Measurements from ENCODE around the gene SLC2A9.

DNA sequence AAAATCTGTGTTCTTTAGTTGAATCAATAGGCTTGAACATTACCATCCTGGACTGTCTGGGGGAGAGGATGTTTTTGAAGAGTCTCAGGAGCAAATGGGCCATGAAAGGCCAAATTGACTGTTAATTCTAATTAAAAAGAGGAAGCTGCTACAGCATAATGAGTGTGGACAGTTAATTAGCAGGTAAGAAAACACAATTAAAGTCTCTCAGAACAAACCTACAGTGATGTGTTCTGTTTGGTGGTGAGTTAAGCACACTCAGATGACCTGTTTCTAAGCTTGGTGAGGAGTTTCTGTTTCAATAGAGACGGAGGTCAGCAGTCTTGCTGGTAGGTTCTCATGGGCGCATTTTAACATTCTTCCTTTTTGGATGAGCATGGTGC is 171.8 kb downstream of the SLC2A9 start:
- TF ChIP-seq ZNF431 (CRISPR knock-in tag; IDR thresholded peaks at IDR 0.05; ENCODE audit: borderline replicate concordance, low read depth) (no peak), POLR2A (IDR thresholded peaks at IDR 0.05; ENCODE audit: insufficient read depth in 1 of 2, low read depth in 2 of 2, low read length in 2 of 2) (no peak), DPF2 (CRISPR knock-in tag; IDR thresholded peaks at IDR 0.05; ENCODE audit: borderline replicate concordance, low read depth) (no peak), MAFK (conservative IDR thresholded peaks at IDR 0.05 in 1 of 2, IDR thresholded peaks at IDR 0.05 in 1 of 2; ENCODE audit: low read length in 2 of 2) (no peak), ZNF670 (CRISPR knock-in tag; IDR thresholded peaks at IDR 0.05; ENCODE audit: borderline replicate concordance) (no peak), MED13 (CRISPR knock-in tag; IDR thresholded peaks at IDR 0.05) (no peak)
- TF ChIP-seq, protein P1, sequence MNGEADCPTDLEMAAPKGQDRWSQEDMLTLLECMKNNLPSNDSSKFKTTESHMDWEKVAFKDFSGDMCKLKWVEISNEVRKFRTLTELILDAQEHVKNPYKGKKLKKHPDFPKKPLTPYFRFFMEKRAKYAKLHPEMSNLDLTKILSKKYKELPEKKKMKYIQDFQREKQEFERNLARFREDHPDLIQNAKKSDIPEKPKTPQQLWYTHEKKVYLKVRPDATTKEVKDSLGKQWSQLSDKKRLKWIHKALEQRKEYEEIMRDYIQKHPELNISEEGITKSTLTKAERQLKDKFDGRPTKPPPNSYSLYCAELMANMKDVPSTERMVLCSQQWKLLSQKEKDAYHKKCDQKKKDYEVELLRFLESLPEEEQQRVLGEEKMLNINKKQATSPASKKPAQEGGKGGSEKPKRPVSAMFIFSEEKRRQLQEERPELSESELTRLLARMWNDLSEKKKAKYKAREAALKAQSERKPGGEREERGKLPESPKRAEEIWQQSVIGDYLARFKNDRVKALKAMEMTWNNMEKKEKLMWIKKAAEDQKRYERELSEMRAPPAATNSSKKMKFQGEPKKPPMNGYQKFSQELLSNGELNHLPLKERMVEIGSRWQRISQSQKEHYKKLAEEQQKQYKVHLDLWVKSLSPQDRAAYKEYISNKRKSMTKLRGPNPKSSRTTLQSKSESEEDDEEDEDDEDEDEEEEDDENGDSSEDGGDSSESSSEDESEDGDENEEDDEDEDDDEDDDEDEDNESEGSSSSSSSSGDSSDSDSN (CRISPR knock-in tag; IDR thresholded peaks at IDR 0.05) = no peak
- TF ChIP-seq, protein P2, sequence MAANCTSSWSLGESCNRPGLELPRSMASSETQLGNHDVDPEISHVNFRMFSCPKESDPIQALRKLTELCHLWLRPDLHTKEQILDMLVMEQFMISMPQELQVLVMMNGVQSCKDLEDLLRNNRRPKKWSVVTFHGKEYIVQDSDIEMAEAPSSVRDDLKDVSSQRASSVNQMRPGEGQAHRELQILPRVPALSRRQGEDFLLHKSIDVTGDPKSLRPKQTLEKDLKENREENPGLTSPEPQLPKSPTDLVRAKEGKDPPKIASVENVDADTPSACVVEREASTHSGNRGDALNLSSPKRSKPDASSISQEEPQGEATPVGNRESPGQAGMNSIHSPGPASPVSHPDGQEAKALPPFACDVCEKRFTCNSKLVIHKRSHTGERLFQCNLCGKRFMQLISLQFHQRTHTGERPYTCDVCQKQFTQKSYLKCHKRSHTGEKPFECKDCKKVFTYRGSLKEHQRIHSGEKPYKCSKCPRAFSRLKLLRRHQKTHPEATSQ (CRISPR knock-in tag; IDR thresholded peaks at IDR 0.05; ENCODE audit: borderline replicate concordance) = no peak
- TF ChIP-seq, protein P3, sequence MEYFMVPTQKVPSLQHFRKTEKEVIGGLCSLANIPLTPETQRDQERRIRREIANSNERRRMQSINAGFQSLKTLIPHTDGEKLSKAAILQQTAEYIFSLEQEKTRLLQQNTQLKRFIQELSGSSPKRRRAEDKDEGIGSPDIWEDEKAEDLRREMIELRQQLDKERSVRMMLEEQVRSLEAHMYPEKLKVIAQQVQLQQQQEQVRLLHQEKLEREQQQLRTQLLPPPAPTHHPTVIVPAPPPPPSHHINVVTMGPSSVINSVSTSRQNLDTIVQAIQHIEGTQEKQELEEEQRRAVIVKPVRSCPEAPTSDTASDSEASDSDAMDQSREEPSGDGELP (IDR thresholded peaks at IDR 0.05; ENCODE audit: borderline replicate concordance, low read depth) = no peak
- TF ChIP-seq, protein P4, sequence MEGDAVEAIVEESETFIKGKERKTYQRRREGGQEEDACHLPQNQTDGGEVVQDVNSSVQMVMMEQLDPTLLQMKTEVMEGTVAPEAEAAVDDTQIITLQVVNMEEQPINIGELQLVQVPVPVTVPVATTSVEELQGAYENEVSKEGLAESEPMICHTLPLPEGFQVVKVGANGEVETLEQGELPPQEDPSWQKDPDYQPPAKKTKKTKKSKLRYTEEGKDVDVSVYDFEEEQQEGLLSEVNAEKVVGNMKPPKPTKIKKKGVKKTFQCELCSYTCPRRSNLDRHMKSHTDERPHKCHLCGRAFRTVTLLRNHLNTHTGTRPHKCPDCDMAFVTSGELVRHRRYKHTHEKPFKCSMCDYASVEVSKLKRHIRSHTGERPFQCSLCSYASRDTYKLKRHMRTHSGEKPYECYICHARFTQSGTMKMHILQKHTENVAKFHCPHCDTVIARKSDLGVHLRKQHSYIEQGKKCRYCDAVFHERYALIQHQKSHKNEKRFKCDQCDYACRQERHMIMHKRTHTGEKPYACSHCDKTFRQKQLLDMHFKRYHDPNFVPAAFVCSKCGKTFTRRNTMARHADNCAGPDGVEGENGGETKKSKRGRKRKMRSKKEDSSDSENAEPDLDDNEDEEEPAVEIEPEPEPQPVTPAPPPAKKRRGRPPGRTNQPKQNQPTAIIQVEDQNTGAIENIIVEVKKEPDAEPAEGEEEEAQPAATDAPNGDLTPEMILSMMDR (CRISPR knock-in tag; IDR thresholded peaks at IDR 0.05) = no peak
- TF ChIP-seq, protein P5, sequence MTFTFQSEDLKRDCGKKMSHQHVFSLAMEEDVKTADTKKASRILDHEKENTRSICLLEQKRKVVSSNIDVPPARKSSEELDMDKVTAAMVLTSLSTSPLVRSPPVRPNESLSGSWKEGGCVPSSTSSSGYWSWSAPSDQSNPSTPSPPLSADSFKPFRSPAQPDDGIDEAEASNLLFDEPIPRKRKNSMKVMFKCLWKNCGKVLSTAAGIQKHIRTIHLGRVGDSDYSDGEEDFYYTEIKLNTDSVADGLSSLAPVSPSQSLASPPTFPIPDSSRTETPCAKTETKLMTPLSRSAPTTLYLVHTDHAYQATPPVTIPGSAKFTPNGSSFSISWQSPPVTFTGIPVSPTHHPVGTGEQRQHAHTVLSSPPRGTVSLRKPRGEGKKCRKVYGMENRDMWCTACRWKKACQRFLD (CRISPR knock-in tag; IDR thresholded peaks at IDR 0.05; ENCODE audit: borderline replicate concordance) = no peak

Measured in HepG2 (cell line).